Hepatocyte (in vitro differentiated cells): ENCODE data around the gene KCNA5.

Experiments used
- EZH2 ChIP-seq: fragments of 200-600 bp; sonication (generic); IDR thresholded peaks from 2 replicates; pipeline ENCODE4 v1.6.1; 2016; ENCODE audit warnings: antibody characterized with exemption, mild to moderate bottlenecking, borderline replicate concordance
- EZH2phosphoT487 ChIP-seq: fragments of 200-600 bp; sonication (generic); IDR thresholded peaks from one replicate; pipeline ENCODE4 v1.6.1; 2018; ENCODE audit warnings: antibody characterized with exemption, mild to moderate bottlenecking, low read depth, moderate library complexity; ENCODE audit not compliant: unreplicated experiment, severe bottlenecking
- TF ChIP-seq, protein P1 (sequence below): fragments of 200-600 bp; sonication (generic); IDR thresholded peaks from 2 replicates; pipeline ENCODE4 v1.5.1; 2016; ENCODE audit warnings: antibody characterized with exemption, mild to moderate bottlenecking; ENCODE audit not compliant: poor library complexity

DNA sequence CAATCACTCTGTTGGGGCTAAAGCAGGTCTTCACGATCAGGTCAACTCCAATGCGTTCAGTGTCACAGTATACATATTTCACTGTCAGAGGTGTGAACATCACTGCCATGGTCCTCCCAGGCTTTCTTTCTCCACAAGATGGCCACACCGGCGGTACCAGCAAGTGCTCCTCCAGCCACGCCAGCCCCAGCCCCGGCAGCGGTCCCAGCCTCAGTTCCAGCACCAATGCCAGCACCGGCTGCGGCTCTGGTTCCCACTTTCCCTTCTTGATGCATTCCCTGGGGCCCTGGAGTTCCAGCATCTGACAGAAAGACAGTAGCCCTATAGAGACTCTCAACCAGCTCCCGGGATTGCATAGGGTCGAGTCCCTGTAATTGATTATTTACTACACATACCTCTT lies 10.9 kb upstream of the KCNA5 start:
- TF ChIP-seq, protein P1, sequence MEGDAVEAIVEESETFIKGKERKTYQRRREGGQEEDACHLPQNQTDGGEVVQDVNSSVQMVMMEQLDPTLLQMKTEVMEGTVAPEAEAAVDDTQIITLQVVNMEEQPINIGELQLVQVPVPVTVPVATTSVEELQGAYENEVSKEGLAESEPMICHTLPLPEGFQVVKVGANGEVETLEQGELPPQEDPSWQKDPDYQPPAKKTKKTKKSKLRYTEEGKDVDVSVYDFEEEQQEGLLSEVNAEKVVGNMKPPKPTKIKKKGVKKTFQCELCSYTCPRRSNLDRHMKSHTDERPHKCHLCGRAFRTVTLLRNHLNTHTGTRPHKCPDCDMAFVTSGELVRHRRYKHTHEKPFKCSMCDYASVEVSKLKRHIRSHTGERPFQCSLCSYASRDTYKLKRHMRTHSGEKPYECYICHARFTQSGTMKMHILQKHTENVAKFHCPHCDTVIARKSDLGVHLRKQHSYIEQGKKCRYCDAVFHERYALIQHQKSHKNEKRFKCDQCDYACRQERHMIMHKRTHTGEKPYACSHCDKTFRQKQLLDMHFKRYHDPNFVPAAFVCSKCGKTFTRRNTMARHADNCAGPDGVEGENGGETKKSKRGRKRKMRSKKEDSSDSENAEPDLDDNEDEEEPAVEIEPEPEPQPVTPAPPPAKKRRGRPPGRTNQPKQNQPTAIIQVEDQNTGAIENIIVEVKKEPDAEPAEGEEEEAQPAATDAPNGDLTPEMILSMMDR: no peak
- no peak for TF ChIP-seq EZH2
- no peak for TF ChIP-seq EZH2phosphoT487
